Mammary epithelial cell (primary cell): ENCODE data around the gene ZNF784.

Experiments used
- CTCF ChIP-seq, 2 donors: IDR thresholded peaks in 1 of 2; conservative IDR thresholded peaks in 1 of 2; 2 replicates each; pipeline ENCODE4 v1.5.1; 2011 to 2012; ENCODE audit warnings: inconsistent platforms in 2 of 2, low read length in 2 of 2, mild to moderate bottlenecking in 2 of 2, control low read depth in 1 of 2, low read depth in 1 of 2; ENCODE audit not compliant: insufficient read depth in 1 of 2; ENCODE audit errors: extremely low read depth in 1 of 2
- EZH2 ChIP-seq: IDR thresholded peaks from 2 replicates; pipeline ENCODE4 v1.6.1; 2012; ENCODE audit warnings: low read length, inconsistent platforms, borderline replicate concordance

GRCh38 chr19:55596304-55596703 lies 28.1 kb downstream of the ZNF784 start:
- TF ChIP-seq CTCF (conservative IDR thresholded peaks at IDR 0.05 in 1 of 2, IDR thresholded peaks at IDR 0.05 in 1 of 2; ENCODE audit: extremely low read depth in 1 of 2, insufficient read depth in 1 of 2, low read depth in 1 of 2, low read length in 2 of 2) (no peak), EZH2 (no peak)
